K562 (cell line): ENCODE measurements around the gene EIF1. TPM values are rescaled to one million over a fixed set of nuclear protein-coding genes. Genes with fewer than 3 reads are reported as not detected.
A peak's percentile ranks its signal among the peaks of the same experiment; 100 is the strongest.

Experiments used
- DACH1 ChIP-seq: fragments of 450-650 bp; IDR thresholded peaks from 2 replicates; pipeline ENCODE4 v1.6.1; 2018; ENCODE audit not compliant: partially characterized antibody
- ELF1 ChIP-seq: fragments of 200-800 bp; sonication (Bioruptor generic); IDR thresholded peaks from 2 replicates; pipeline ENCODE4 v1.6.1; 2016; ENCODE audit warnings: missing genetic modification characterization, missing compliant biosample characterization
- EP300 ChIP-seq: IDR thresholded peaks from 2 replicates; pipeline ENCODE4 v1.6.1; 2012; ENCODE audit warnings: low read length, improper control_type of control experiment
- ETV5 ChIP-seq: sonication (generic); formaldehyde crosslinking; IDR thresholded peaks from 2 replicates; pipeline ENCODE4 v1.4.0; 2020; ENCODE audit warnings: low read depth, mild to moderate bottlenecking, missing genetic modification reagents
- HDAC2 ChIP-seq: fragments of 450-650 bp; IDR thresholded peaks from 2 replicates; pipeline ENCODE4 v1.6.1; 2016; ENCODE audit warnings: mild to moderate bottlenecking
- MTA3 ChIP-seq: fragments of 450-650 bp; formaldehyde crosslinking; IDR thresholded peaks from 2 replicates; pipeline ENCODE4 v1.6.1; 2017; ENCODE audit warnings: mild to moderate bottlenecking, borderline replicate concordance
- MYNN ChIP-seq, 2 experiments: sonication (generic); formaldehyde crosslinking in 1 of 2; IDR thresholded peaks; 2 replicates each; pipeline versions ENCODE4 v1.5.0 to v1.6.1; 2016 to 2020; ENCODE audit warnings: antibody characterized with exemption in 1 of 2, missing genetic modification reagents in 1 of 2
- SNRNP70 ChIP-seq: fragments of 200-400 bp; formaldehyde crosslinking; optimal IDR thresholded peaks from 2 replicates; pipeline ENCODE3; 2017; ENCODE audit warnings: low read depth, low read length
- U2AF2 ChIP-seq: fragments of 200-400 bp; formaldehyde crosslinking; optimal IDR thresholded peaks from 2 replicates; pipeline ENCODE3; 2017; ENCODE audit warnings: low read depth, mild to moderate bottlenecking, low read length
- polyA plus RNA-seq, 8 experiments: library from polyadenylated mRNA; depleted of rRNA in 4 of 8; stranded (reverse) in 5 of 8; unstranded in 3 of 8; fragments of >200 nt; fragmentation: Nextera tagmentation in 2 of 8; fragmentation: Illumina TruSeq in 1 of 8; extraction: Ambion mirVana in 2 of 8; extraction: Trizol in 1 of 8; gene quantifications; 2 replicates each; pipeline versions ENCODE4 v1.2.1 to v1.2.3, GENCODE V29; 2011 to 2014; ENCODE audit warnings: inconsistent platforms in 1 of 8, missing spikeins in 1 of 8
- total RNA-seq, 7 experiments: library from RNA; depleted of rRNA in 6 of 7; stranded (reverse); fragments of >200 nt in 6 of 7; fragmentation: Illumina TruSeq in 2 of 7; extraction: Trizol in 2 of 7; gene quantifications; 2 replicates each; pipeline versions ENCODE4 v1.2.1 to v1.2.3, GENCODE V29; 2011 to 2021; ENCODE audit warnings: low replicate concordance in 1 of 7
- TF ChIP-seq, protein P1 (sequence below): fragments of 450-650 bp; formaldehyde crosslinking; IDR thresholded peaks from 2 replicates; pipeline ENCODE4 v1.4.0; 2022; ENCODE audit warnings: missing genetic modification characterization
- TF ChIP-seq, protein P2 (sequence below), 3 experiments: fragments of 200-800 bp in 1 of 3; fragments of 250-450 bp in 1 of 3; fragments of 450-650 bp in 1 of 3; sonication (Bioruptor Pico) in 1 of 3; sonication (Bioruptor generic) in 1 of 3; formaldehyde crosslinking in 1 of 3; IDR thresholded peaks; 2 replicates each; pipeline versions ENCODE4 v1.6.1 to v1.8.0; 2016 to 2022; ENCODE audit warnings: mild to moderate bottlenecking in 2 of 3, missing genetic modification characterization in 2 of 3, missing compliant biosample characterization in 1 of 3, moderate library complexity in 1 of 3
- TF ChIP-seq, protein P3 (sequence below): sonication (generic); formaldehyde crosslinking; IDR thresholded peaks from 2 replicates; pipeline ENCODE4 v1.8.1; 2023; ENCODE audit warnings: mild to moderate bottlenecking, missing genetic modification reagents, moderate library complexity
- TF ChIP-seq, protein P4 (sequence below): sonication (generic); formaldehyde crosslinking; IDR thresholded peaks from 2 replicates; pipeline ENCODE4 v1.8.0; 2022; ENCODE audit warnings: mild to moderate bottlenecking, low read depth, missing genetic modification reagents

Gene EIF1
- total and polyA plus RNA-seq, 9 of the 15 experiments (the other 6 are each of a cell fraction or from before 2014, with no cell fraction given), result 67.0 to 1,204 (median 320) TPM

DNA sequence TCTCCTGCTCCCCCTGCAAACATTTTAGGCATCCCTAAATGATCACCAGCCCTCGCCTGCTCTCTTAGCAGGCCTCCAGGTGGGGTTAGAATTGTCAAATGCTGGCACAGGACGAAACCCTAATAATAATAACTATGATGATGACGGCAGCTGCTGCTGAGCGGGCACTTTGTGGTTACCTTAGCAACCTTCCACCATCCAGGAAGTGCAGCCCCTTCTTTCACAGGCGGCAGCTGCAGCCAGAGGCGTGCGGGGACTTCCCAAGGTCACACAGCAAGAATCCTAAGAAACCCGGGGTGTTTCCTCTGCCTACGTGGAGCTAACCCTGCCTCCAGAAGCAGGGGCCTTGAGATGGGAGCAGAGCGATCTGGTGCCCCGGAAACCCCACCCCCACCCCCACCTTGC, 22.4 kb upstream of the EIF1 start (continued):
- TF ChIP-seq MTA3 (no peak), HDAC2 (peak; percentile 18; the same call in 1 of the 2 replicates), DACH1 (peak; percentile 31), ELF1 (tag) (peak; percentile 42; the same call in 1 of the 2 replicates), EP300 (no peak), MYNN (IDR thresholded peaks at IDR 0.05) (no peak), MYNN (CRISPR knock-in tag; IDR thresholded peaks at IDR 0.05) (no peak), U2AF2 (no peak), SNRNP70 (no peak), ETV5 (CRISPR knock-in tag) (no peak)
- TF ChIP-seq, protein P1, sequence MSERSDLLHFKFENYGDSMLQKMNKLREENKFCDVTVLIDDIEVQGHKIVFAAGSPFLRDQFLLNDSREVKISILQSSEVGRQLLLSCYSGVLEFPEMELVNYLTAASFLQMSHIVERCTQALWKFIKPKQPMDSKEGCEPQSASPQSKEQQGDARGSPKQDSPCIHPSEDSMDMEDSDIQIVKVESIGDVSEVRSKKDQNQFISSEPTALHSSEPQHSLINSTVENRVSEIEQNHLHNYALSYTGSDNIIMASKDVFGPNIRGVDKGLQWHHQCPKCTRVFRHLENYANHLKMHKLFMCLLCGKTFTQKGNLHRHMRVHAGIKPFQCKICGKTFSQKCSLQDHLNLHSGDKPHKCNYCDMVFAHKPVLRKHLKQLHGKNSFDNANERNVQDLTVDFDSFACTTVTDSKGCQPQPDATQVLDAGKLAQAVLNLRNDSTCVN, result no peak
- TF ChIP-seq, protein P2, sequence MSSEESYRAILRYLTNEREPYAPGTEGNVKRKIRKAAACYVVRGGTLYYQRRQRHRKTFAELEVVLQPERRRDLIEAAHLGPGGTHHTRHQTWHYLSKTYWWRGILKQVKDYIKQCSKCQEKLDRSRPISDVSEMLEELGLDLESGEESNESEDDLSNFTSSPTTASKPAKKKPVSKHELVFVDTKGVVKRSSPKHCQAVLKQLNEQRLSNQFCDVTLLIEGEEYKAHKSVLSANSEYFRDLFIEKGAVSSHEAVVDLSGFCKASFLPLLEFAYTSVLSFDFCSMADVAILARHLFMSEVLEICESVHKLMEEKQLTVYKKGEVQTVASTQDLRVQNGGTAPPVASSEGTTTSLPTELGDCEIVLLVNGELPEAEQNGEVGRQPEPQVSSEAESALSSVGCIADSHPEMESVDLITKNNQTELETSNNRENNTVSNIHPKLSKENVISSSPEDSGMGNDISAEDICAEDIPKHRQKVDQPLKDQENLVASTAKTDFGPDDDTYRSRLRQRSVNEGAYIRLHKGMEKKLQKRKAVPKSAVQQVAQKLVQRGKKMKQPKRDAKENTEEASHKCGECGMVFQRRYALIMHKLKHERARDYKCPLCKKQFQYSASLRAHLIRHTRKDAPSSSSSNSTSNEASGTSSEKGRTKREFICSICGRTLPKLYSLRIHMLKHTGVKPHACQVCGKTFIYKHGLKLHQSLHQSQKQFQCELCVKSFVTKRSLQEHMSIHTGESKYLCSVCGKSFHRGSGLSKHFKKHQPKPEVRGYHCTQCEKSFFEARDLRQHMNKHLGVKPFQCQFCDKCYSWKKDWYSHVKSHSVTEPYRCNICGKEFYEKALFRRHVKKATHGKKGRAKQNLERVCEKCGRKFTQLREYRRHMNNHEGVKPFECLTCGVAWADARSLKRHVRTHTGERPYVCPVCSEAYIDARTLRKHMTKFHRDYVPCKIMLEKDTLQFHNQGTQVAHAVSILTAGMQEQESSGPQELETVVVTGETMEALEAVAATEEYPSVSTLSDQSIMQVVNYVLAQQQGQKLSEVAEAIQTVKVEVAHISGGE (CRISPR knock-in tag; IDR thresholded peaks at IDR 0.05), result peak in 1 of 3 experiments; percentile 25; a peak in 1 of 6 replicates
- TF ChIP-seq, protein P3, sequence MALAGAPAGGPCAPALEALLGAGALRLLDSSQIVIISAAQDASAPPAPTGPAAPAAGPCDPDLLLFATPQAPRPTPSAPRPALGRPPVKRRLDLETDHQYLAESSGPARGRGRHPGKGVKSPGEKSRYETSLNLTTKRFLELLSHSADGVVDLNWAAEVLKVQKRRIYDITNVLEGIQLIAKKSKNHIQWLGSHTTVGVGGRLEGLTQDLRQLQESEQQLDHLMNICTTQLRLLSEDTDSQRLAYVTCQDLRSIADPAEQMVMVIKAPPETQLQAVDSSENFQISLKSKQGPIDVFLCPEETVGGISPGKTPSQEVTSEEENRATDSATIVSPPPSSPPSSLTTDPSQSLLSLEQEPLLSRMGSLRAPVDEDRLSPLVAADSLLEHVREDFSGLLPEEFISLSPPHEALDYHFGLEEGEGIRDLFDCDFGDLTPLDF (CRISPR knock-in tag), result no peak
- TF ChIP-seq, protein P4, sequence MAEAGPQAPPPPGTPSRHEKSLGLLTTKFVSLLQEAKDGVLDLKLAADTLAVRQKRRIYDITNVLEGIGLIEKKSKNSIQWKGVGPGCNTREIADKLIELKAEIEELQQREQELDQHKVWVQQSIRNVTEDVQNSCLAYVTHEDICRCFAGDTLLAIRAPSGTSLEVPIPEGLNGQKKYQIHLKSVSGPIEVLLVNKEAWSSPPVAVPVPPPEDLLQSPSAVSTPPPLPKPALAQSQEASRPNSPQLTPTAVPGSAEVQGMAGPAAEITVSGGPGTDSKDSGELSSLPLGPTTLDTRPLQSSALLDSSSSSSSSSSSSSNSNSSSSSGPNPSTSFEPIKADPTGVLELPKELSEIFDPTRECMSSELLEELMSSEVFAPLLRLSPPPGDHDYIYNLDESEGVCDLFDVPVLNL (CRISPR knock-in tag), result no peak
